H9 (cell line): ENCODE measurements around the gene CLVS2. TPM values are rescaled to one million over a fixed set of nuclear protein-coding genes. Genes with fewer than 3 reads are reported as not detected.

Experiments used
- DNase-seq: peaks from one replicate; pipeline ENCODE4 v3.0.0-alpha.2; 2017
- H2AFZ ChIP-seq: one replicate; pipeline ENCODE4 v1.6.1; 2013; ENCODE audit warnings: mild to moderate bottlenecking, low read length, control low read depth, moderate library complexity
- H2AK5ac ChIP-seq: 2 replicates; pipeline ENCODE4 v1.6.1; 2013; ENCODE audit warnings: low read length, control low read depth, mixed read lengths; ENCODE audit not compliant: insufficient read length
- H2BK120ac ChIP-seq: one replicate; pipeline ENCODE4 v1.6.1; 2013; ENCODE audit warnings: low read depth, mild to moderate bottlenecking, low read length, control low read depth, inconsistent platforms; ENCODE audit not compliant: poor library complexity, severe bottlenecking
- H2BK12ac ChIP-seq: 2 replicates; pipeline ENCODE4 v1.6.1; 2013; ENCODE audit warnings: low read length, control low read depth, mixed read lengths, low read depth; ENCODE audit not compliant: insufficient read length
- H2BK15ac ChIP-seq: 2 replicates; pipeline ENCODE4 v1.6.1; 2013; ENCODE audit warnings: low read depth, low read length, control low read depth
- H2BK20ac ChIP-seq: one replicate; pipeline ENCODE4 v1.6.1; 2013; ENCODE audit warnings: low read depth, mild to moderate bottlenecking, low read length, control low read depth, inconsistent platforms; ENCODE audit not compliant: poor library complexity, severe bottlenecking
- H2BK5ac ChIP-seq: 2 replicates; pipeline ENCODE4 v1.6.1; 2013; ENCODE audit warnings: low read length, control low read depth, mixed read lengths; ENCODE audit not compliant: insufficient read length
- H3K14ac ChIP-seq: 2 replicates; pipeline ENCODE4 v1.6.1; 2013; ENCODE audit warnings: low read length, control low read depth; ENCODE audit not compliant: insufficient read depth
- H3K18ac ChIP-seq: 2 replicates; pipeline ENCODE4 v1.6.1; 2013; ENCODE audit warnings: low read depth, mild to moderate bottlenecking, mixed read lengths, low read length, control low read depth; ENCODE audit not compliant: insufficient read length
- H3K23ac ChIP-seq: 2 replicates; pipeline ENCODE4 v1.6.1; 2013; ENCODE audit warnings: low read length, control low read depth, mixed read lengths, low read depth; ENCODE audit not compliant: insufficient read length
- H3K23me2 ChIP-seq: 2 replicates; pipeline ENCODE4 v1.6.1; 2013; ENCODE audit warnings: low read depth, mild to moderate bottlenecking, mixed read lengths, low read length, control low read depth; ENCODE audit not compliant: insufficient read length, poor library complexity, severe bottlenecking
- H3K27ac ChIP-seq: 2 replicates; pipeline ENCODE4 v1.5.1; 2013; ENCODE audit warnings: low read length, control low read depth, mixed read lengths, low read depth; ENCODE audit not compliant: insufficient read length
- H3K27me3 ChIP-seq: 2 replicates; pipeline ENCODE4 v1.6.1; 2013; ENCODE audit warnings: low read length, control low read depth, inconsistent platforms; ENCODE audit not compliant: insufficient read depth
- H3K4ac ChIP-seq: 2 replicates; pipeline ENCODE4 v1.6.1; 2013; ENCODE audit warnings: low read depth, mild to moderate bottlenecking, control low read depth, inconsistent platforms, low read length, moderate library complexity
- H3K4me1 ChIP-seq: 2 replicates; pipeline ENCODE4 v1.6.1; 2013; ENCODE audit warnings: low read length, control low read depth, inconsistent platforms; ENCODE audit not compliant: insufficient read depth
- H3K4me2 ChIP-seq: 2 replicates; pipeline ENCODE4 v1.6.1; 2013; ENCODE audit warnings: low read length, control low read depth, mixed read lengths; ENCODE audit not compliant: insufficient read length, insufficient read depth
- H3K56ac ChIP-seq: 2 replicates; pipeline ENCODE4 v1.6.1; 2013; ENCODE audit warnings: low read depth, mild to moderate bottlenecking, mixed read lengths, low read length, control low read depth; ENCODE audit not compliant: insufficient read length
- H3K79me1 ChIP-seq: 2 replicates; pipeline ENCODE4 v1.6.1; 2013; ENCODE audit warnings: low read depth, mild to moderate bottlenecking, moderate library complexity, low read length, control low read depth, inconsistent platforms; ENCODE audit not compliant: insufficient read depth, poor library complexity, severe bottlenecking
- H3K79me2 ChIP-seq: 2 replicates; pipeline ENCODE4 v1.6.1; 2013; ENCODE audit warnings: low read length, control low read depth, inconsistent platforms; ENCODE audit not compliant: insufficient read depth
- H3K9ac ChIP-seq: 2 replicates; pipeline ENCODE4 v1.6.1; 2013; ENCODE audit warnings: low read length, control low read depth, mixed read lengths; ENCODE audit not compliant: insufficient read length; ENCODE audit errors: extremely low read depth
- H3K9me3 ChIP-seq: one replicate; pipeline ENCODE4 v1.6.1; 2013; ENCODE audit warnings: low read depth, low read length, inconsistent platforms; ENCODE audit not compliant: control insufficient read depth
- H3T11ph ChIP-seq: one replicate; pipeline ENCODE4 v1.6.1; 2013; ENCODE audit warnings: mild to moderate bottlenecking, low read length, control low read depth, inconsistent platforms
- H4K20me1 ChIP-seq: one replicate; pipeline ENCODE4 v1.6.1; 2013; ENCODE audit not compliant: control insufficient read depth, insufficient read length, insufficient read depth
- H4K5ac ChIP-seq: 2 replicates; pipeline ENCODE4 v1.6.1; 2013; ENCODE audit warnings: low read depth, mild to moderate bottlenecking, mixed read lengths, low read length, control low read depth; ENCODE audit not compliant: insufficient read length
- H4K8ac ChIP-seq: replicated peaks from 2 replicates; pipeline ENCODE4 v1.6.1; 2013; ENCODE audit warnings: low read length, control low read depth, mixed read lengths, low read depth; ENCODE audit not compliant: insufficient read length
- H4K91ac ChIP-seq: 2 replicates; pipeline ENCODE4 v1.6.1; 2013; ENCODE audit warnings: low read depth, mild to moderate bottlenecking, moderate library complexity, mixed read lengths, low read length, control low read depth; ENCODE audit not compliant: insufficient read length
- H3K27ac Mint-ChIP-seq, 3 experiments: 2 replicates in 2 of 3; 3 replicates in 1 of 3; pipeline ENCODE4 v1.8.0; 2020 to 2021; ENCODE audit warnings: mixed read lengths in 3 of 3, mild to moderate bottlenecking in 1 of 3, moderate library complexity in 1 of 3
- H3K27me3 Mint-ChIP-seq: 2 replicates; pipeline ENCODE4 v1.8.0; 2021; ENCODE audit warnings: low read depth, mild to moderate bottlenecking, moderate library complexity, mixed read lengths
- H3K36me3 Mint-ChIP-seq, 3 experiments: 2 replicates in 2 of 3; 3 replicates in 1 of 3; pipeline ENCODE4 v1.8.0; 2020 to 2021; ENCODE audit warnings: low read depth in 3 of 3, mixed read lengths in 3 of 3; ENCODE audit not compliant: insufficient read depth in 1 of 3
- H3K4me1 Mint-ChIP-seq, 2 experiments: 2 replicates each; pipeline ENCODE4 v1.8.0; 2020; ENCODE audit warnings: mixed read lengths in 2 of 2
- H3K4me3 Mint-ChIP-seq, 2 experiments: 2 replicates in 1 of 2; 3 replicates in 1 of 2; pipeline ENCODE4 v1.8.0; 2020 to 2021; ENCODE audit warnings: mild to moderate bottlenecking in 2 of 2, mixed read lengths in 2 of 2, moderate library complexity in 1 of 2
- H3K9me3 Mint-ChIP-seq, 2 experiments: 2 replicates in 1 of 2; 3 replicates in 1 of 2; pipeline ENCODE4 v1.8.0; 2020; ENCODE audit warnings: mild to moderate bottlenecking in 2 of 2, mixed read lengths in 2 of 2, moderate library complexity in 1 of 2
- CTCF ChIP-seq: fragments of 200-600 bp; sonication (generic); conservative IDR thresholded peaks from 3 replicates; pipeline ENCODE4 v1.8.0; 2021; ENCODE audit warnings: antibody characterized with exemption, mild to moderate bottlenecking
- WGBS: extraction: QIAGEN DNeasy Blood & Tissue Kit; methylation state at CpG from one replicate; pipeline ENCODE4 v1.1.7; 2013; ENCODE audit warnings: missing lambda C conversion rate, low lambda C conversion rate, mixed read lengths; ENCODE audit not compliant: insufficient read length; ENCODE audit errors: extremely low coverage; 5-methylcytosine and 5-hydroxymethylcytosine counted together
- total RNA-seq: library from RNA; stranded (reverse); gene quantifications from 2 replicates; pipeline ENCODE4 v1.2.1, GENCODE V29; 2021

CLVS2 gene
- total RNA-seq, 1 experiment from 2014 or later, result 0.26 TPM

DNA sequence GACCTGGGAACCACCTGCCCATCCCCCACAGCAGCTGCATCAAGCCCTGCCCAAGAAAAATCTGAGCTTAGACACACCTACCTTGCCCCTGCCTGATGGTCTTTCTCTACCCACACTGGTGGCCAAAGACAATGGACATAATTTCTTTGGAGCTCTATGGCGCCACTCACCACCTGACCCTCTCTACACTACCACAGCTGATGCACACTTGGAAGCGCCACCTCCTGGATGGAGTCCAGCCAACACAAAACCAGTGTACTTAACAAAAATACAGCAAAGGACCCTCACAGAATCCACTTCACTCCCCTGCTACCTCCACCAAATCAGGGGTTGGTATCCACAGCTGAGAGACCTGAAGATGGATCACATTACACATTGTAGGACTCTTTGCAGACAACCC, 39.7 kb upstream of the CLVS2 start:
- Histone ChIP-seq H2AK5ac (no peak overlapping the region), H3K4me2 (no peak overlapping the region), H3K27me3 (no peaks in the 10 kb centered on the region), H2BK12ac (no peak overlapping the region), H3T11ph (no peak overlapping the region), H3K56ac (no peak overlapping the region), H3K23ac (no peak overlapping the region), H3K27ac (no peak overlapping the region), H3K4ac (no peak overlapping the region), H3K79me1 (no peaks in the 10 kb centered on the region), H4K8ac (no peak overlapping the region), H4K5ac (no peak overlapping the region), H3K18ac (no peak overlapping the region), H4K91ac (no peak overlapping the region), H3K9me3 (no peaks in the 10 kb centered on the region), H3K9ac (no peak overlapping the region), H3K14ac (no peak overlapping the region), H4K20me1 (no peaks in the 10 kb centered on the region), H2BK120ac (no peak overlapping the region), H3K79me2 (no peaks in the 10 kb centered on the region), H3K4me1 (no peaks in the 10 kb centered on the region), H2BK5ac (no peak overlapping the region), H2BK15ac (no peak overlapping the region), H3K23me2 (no peaks in the 10 kb centered on the region), H2AFZ (no peak overlapping the region), H2BK20ac (no peak overlapping the region)
- Mint-ChIP-seq H3K27me3 (no peaks in the 10 kb centered on the region; the same call in 1 of the 2 replicates), H3K27ac (no peak overlapping the region), H3K4me1 (peaks cover 6% of the 10 kb centered on the region in 2 experiments), H3K9me3 (peaks cover 9 to 26% of the 10 kb centered on the region in 2 experiments), H3K36me3 (peaks cover 0 to 14% (median 2%) of the 10 kb centered on the region in 3 experiments; a peak in 4 of 7 replicates), H3K4me3 (no peak overlapping the region)
- peak; percentile 35; the same call in 2 of the 3 replicates for TF ChIP-seq CTCF
- peak; percentile 34 for DNase-seq
- WGBS, result no CpG with 5 or more reads among the region's 2 CpGs
